HepG2 (cell line): Measurements from ENCODE around the gene MED22.

Experiments used
- ARNT ChIP-seq: fragments of 450-650 bp; IDR thresholded peaks from 2 replicates; pipeline ENCODE4 v1.6.1; 2017
- CTCF ChIP-seq: sonication (generic); formaldehyde crosslinking; IDR thresholded peaks from 2 replicates; pipeline ENCODE4 v1.5.0; 2020; ENCODE audit warnings: mild to moderate bottlenecking, missing genetic modification reagents, moderate library complexity
- ELF1 ChIP-seq: sonication (generic); formaldehyde crosslinking; IDR thresholded peaks from 2 replicates; pipeline ENCODE4 v1.4.0; 2020; ENCODE audit warnings: missing genetic modification reagents
- EP300 ChIP-seq, 3 experiments: sonication (generic) in 1 of 3; formaldehyde crosslinking in 1 of 3; IDR thresholded peaks; 2 replicates each; pipeline versions ENCODE4 v1.5.1 to v1.6.1; 2011 to 2020; ENCODE audit warnings: low read depth in 2 of 3, low read length in 2 of 3, borderline replicate concordance in 1 of 3, improper control_type of control experiment in 1 of 3, mild to moderate bottlenecking in 1 of 3, missing genetic modification reagents in 1 of 3, moderate library complexity in 1 of 3
- IRX3 ChIP-seq: sonication (generic); formaldehyde crosslinking; IDR thresholded peaks from 2 replicates; pipeline ENCODE4 v1.8.1; 2023; ENCODE audit warnings: mild to moderate bottlenecking, low read depth, missing genetic modification reagents, borderline replicate concordance
- SRSF9 ChIP-seq: fragments of 200-400 bp; formaldehyde crosslinking; IDR thresholded peaks from 2 replicates; pipeline ENCODE4 v1.6.1; 2018; ENCODE audit warnings: borderline replicate concordance, mild to moderate bottlenecking, low read depth, low read length; ENCODE audit not compliant: insufficient read depth, poor library complexity, severe bottlenecking
- ZNF180 ChIP-seq: sonication (generic); formaldehyde crosslinking; IDR thresholded peaks from 2 replicates; pipeline ENCODE4 v1.4.0; 2020; ENCODE audit warnings: low read depth, missing genetic modification reagents, borderline replicate concordance
- ZNF275 ChIP-seq: sonication (generic); formaldehyde crosslinking; IDR thresholded peaks from 2 replicates; pipeline ENCODE4 v1.8.0; 2022; ENCODE audit warnings: missing genetic modification reagents, mild to moderate bottlenecking, inconsistent platforms, borderline replicate concordance
- ZNF326 ChIP-seq: sonication (generic); formaldehyde crosslinking; IDR thresholded peaks from 2 replicates; pipeline ENCODE4 v1.4.0; 2020; ENCODE audit warnings: missing genetic modification reagents, borderline replicate concordance
- ZNF558 ChIP-seq: sonication (generic); formaldehyde crosslinking; IDR thresholded peaks from 2 replicates; pipeline ENCODE4 v1.9.0; 2022; ENCODE audit warnings: mild to moderate bottlenecking, missing genetic modification reagents, borderline replicate concordance

GRCh38 chr9:133389025-133389557 lies 41.2 kb upstream of the MED22 start:
- TF ChIP-seq ZNF558 (CRISPR knock-in tag), result no peak
- no peak for TF ChIP-seq SRSF9
- no peak for TF ChIP-seq ZNF180 (CRISPR knock-in tag)
- TF ChIP-seq IRX3, result no peak
- no peak for TF ChIP-seq EP300 (IDR thresholded peaks at IDR 0.05; ENCODE audit: low read depth in 2 of 2, low read length in 2 of 2)
- TF ChIP-seq EP300 (CRISPR knock-in tag; IDR thresholded peaks at IDR 0.05; ENCODE audit: borderline replicate concordance), result no peak
- no peak for TF ChIP-seq CTCF (CRISPR knock-in tag)
- TF ChIP-seq ELF1 (CRISPR knock-in tag), result no peak
- no peak for TF ChIP-seq ZNF326 (CRISPR knock-in tag)
- TF ChIP-seq ZNF275 (CRISPR knock-in tag), result no peak
- TF ChIP-seq ARNT, result no peak
